H9 (cell line): ENCODE measurements around the gene CXorf66. TPM values are rescaled to one million over a fixed set of nuclear protein-coding genes. Genes with fewer than 3 reads are reported as not detected.

Source experiments
- DNase-seq: peaks from one replicate; pipeline ENCODE4 v3.0.0-alpha.2; 2017
- H2AFZ ChIP-seq: one replicate; pipeline ENCODE4 v1.6.1; 2013; ENCODE audit warnings: mild to moderate bottlenecking, low read length, control low read depth, moderate library complexity
- H2AK5ac ChIP-seq: 2 replicates; pipeline ENCODE4 v1.6.1; 2013; ENCODE audit warnings: low read length, control low read depth, mixed read lengths; ENCODE audit not compliant: insufficient read length
- H2BK120ac ChIP-seq: one replicate; pipeline ENCODE4 v1.6.1; 2013; ENCODE audit warnings: low read depth, mild to moderate bottlenecking, low read length, control low read depth, inconsistent platforms; ENCODE audit not compliant: poor library complexity, severe bottlenecking
- H2BK12ac ChIP-seq: 2 replicates; pipeline ENCODE4 v1.6.1; 2013; ENCODE audit warnings: low read length, control low read depth, mixed read lengths, low read depth; ENCODE audit not compliant: insufficient read length
- H2BK15ac ChIP-seq: 2 replicates; pipeline ENCODE4 v1.6.1; 2013; ENCODE audit warnings: low read depth, low read length, control low read depth
- H2BK20ac ChIP-seq: one replicate; pipeline ENCODE4 v1.6.1; 2013; ENCODE audit warnings: low read depth, mild to moderate bottlenecking, low read length, control low read depth, inconsistent platforms; ENCODE audit not compliant: poor library complexity, severe bottlenecking
- H2BK5ac ChIP-seq: 2 replicates; pipeline ENCODE4 v1.6.1; 2013; ENCODE audit warnings: low read length, control low read depth, mixed read lengths; ENCODE audit not compliant: insufficient read length
- H3K14ac ChIP-seq: 2 replicates; pipeline ENCODE4 v1.6.1; 2013; ENCODE audit warnings: low read length, control low read depth; ENCODE audit not compliant: insufficient read depth
- H3K18ac ChIP-seq: 2 replicates; pipeline ENCODE4 v1.6.1; 2013; ENCODE audit warnings: low read depth, mild to moderate bottlenecking, mixed read lengths, low read length, control low read depth; ENCODE audit not compliant: insufficient read length
- H3K23ac ChIP-seq: 2 replicates; pipeline ENCODE4 v1.6.1; 2013; ENCODE audit warnings: low read length, control low read depth, mixed read lengths, low read depth; ENCODE audit not compliant: insufficient read length
- H3K23me2 ChIP-seq: 2 replicates; pipeline ENCODE4 v1.6.1; 2013; ENCODE audit warnings: low read depth, mild to moderate bottlenecking, mixed read lengths, low read length, control low read depth; ENCODE audit not compliant: insufficient read length, poor library complexity, severe bottlenecking
- H3K27ac ChIP-seq: 2 replicates; pipeline ENCODE4 v1.5.1; 2013; ENCODE audit warnings: low read length, control low read depth, mixed read lengths, low read depth; ENCODE audit not compliant: insufficient read length
- H3K27me3 ChIP-seq: 2 replicates; pipeline ENCODE4 v1.6.1; 2013; ENCODE audit warnings: low read length, control low read depth, inconsistent platforms; ENCODE audit not compliant: insufficient read depth
- H3K4ac ChIP-seq: 2 replicates; pipeline ENCODE4 v1.6.1; 2013; ENCODE audit warnings: low read depth, mild to moderate bottlenecking, control low read depth, inconsistent platforms, low read length, moderate library complexity
- H3K4me1 ChIP-seq: 2 replicates; pipeline ENCODE4 v1.6.1; 2013; ENCODE audit warnings: low read length, control low read depth, inconsistent platforms; ENCODE audit not compliant: insufficient read depth
- H3K4me2 ChIP-seq: 2 replicates; pipeline ENCODE4 v1.6.1; 2013; ENCODE audit warnings: low read length, control low read depth, mixed read lengths; ENCODE audit not compliant: insufficient read length, insufficient read depth
- H3K56ac ChIP-seq: 2 replicates; pipeline ENCODE4 v1.6.1; 2013; ENCODE audit warnings: low read depth, mild to moderate bottlenecking, mixed read lengths, low read length, control low read depth; ENCODE audit not compliant: insufficient read length
- H3K79me1 ChIP-seq: 2 replicates; pipeline ENCODE4 v1.6.1; 2013; ENCODE audit warnings: low read depth, mild to moderate bottlenecking, moderate library complexity, low read length, control low read depth, inconsistent platforms; ENCODE audit not compliant: insufficient read depth, poor library complexity, severe bottlenecking
- H3K79me2 ChIP-seq: 2 replicates; pipeline ENCODE4 v1.6.1; 2013; ENCODE audit warnings: low read length, control low read depth, inconsistent platforms; ENCODE audit not compliant: insufficient read depth
- H3K9ac ChIP-seq: 2 replicates; pipeline ENCODE4 v1.6.1; 2013; ENCODE audit warnings: low read length, control low read depth, mixed read lengths; ENCODE audit not compliant: insufficient read length; ENCODE audit errors: extremely low read depth
- H3K9me3 ChIP-seq: one replicate; pipeline ENCODE4 v1.6.1; 2013; ENCODE audit warnings: low read depth, low read length, inconsistent platforms; ENCODE audit not compliant: control insufficient read depth
- H3T11ph ChIP-seq: one replicate; pipeline ENCODE4 v1.6.1; 2013; ENCODE audit warnings: mild to moderate bottlenecking, low read length, control low read depth, inconsistent platforms
- H4K20me1 ChIP-seq: one replicate; pipeline ENCODE4 v1.6.1; 2013; ENCODE audit not compliant: control insufficient read depth, insufficient read length, insufficient read depth
- H4K5ac ChIP-seq: 2 replicates; pipeline ENCODE4 v1.6.1; 2013; ENCODE audit warnings: low read depth, mild to moderate bottlenecking, mixed read lengths, low read length, control low read depth; ENCODE audit not compliant: insufficient read length
- H4K8ac ChIP-seq: replicated peaks from 2 replicates; pipeline ENCODE4 v1.6.1; 2013; ENCODE audit warnings: low read length, control low read depth, mixed read lengths, low read depth; ENCODE audit not compliant: insufficient read length
- H4K91ac ChIP-seq: 2 replicates; pipeline ENCODE4 v1.6.1; 2013; ENCODE audit warnings: low read depth, mild to moderate bottlenecking, moderate library complexity, mixed read lengths, low read length, control low read depth; ENCODE audit not compliant: insufficient read length
- H3K27ac Mint-ChIP-seq, 3 experiments: 2 replicates in 2 of 3; 3 replicates in 1 of 3; pipeline ENCODE4 v1.8.0; 2020 to 2021; ENCODE audit warnings: mixed read lengths in 3 of 3, mild to moderate bottlenecking in 1 of 3, moderate library complexity in 1 of 3
- H3K27me3 Mint-ChIP-seq: 2 replicates; pipeline ENCODE4 v1.8.0; 2021; ENCODE audit warnings: low read depth, mild to moderate bottlenecking, moderate library complexity, mixed read lengths
- H3K36me3 Mint-ChIP-seq, 3 experiments: 2 replicates in 2 of 3; 3 replicates in 1 of 3; pipeline ENCODE4 v1.8.0; 2020 to 2021; ENCODE audit warnings: low read depth in 3 of 3, mixed read lengths in 3 of 3; ENCODE audit not compliant: insufficient read depth in 1 of 3
- H3K4me1 Mint-ChIP-seq, 2 experiments: 2 replicates each; pipeline ENCODE4 v1.8.0; 2020; ENCODE audit warnings: mixed read lengths in 2 of 2
- H3K4me3 Mint-ChIP-seq, 2 experiments: 2 replicates in 1 of 2; 3 replicates in 1 of 2; pipeline ENCODE4 v1.8.0; 2020 to 2021; ENCODE audit warnings: mild to moderate bottlenecking in 2 of 2, mixed read lengths in 2 of 2, moderate library complexity in 1 of 2
- H3K9me3 Mint-ChIP-seq, 2 experiments: 2 replicates in 1 of 2; 3 replicates in 1 of 2; pipeline ENCODE4 v1.8.0; 2020; ENCODE audit warnings: mild to moderate bottlenecking in 2 of 2, mixed read lengths in 2 of 2, moderate library complexity in 1 of 2
- CTCF ChIP-seq: fragments of 200-600 bp; sonication (generic); conservative IDR thresholded peaks from 3 replicates; pipeline ENCODE4 v1.8.0; 2021; ENCODE audit warnings: antibody characterized with exemption, mild to moderate bottlenecking
- WGBS: extraction: QIAGEN DNeasy Blood & Tissue Kit; methylation state at CpG from one replicate; pipeline ENCODE4 v1.1.7; 2013; ENCODE audit warnings: missing lambda C conversion rate, low lambda C conversion rate, mixed read lengths; ENCODE audit not compliant: insufficient read length; ENCODE audit errors: extremely low coverage; 5-methylcytosine and 5-hydroxymethylcytosine counted together
- microRNA-seq: library from miRNA; unstranded; fragments of <30 nt; microRNA quantifications from one replicate; pipeline ENCODE4, GENCODE V29; 2020; ENCODE audit warnings: borderline microRNAs expressed
- total RNA-seq: library from RNA; stranded (reverse); gene quantifications from 2 replicates; pipeline ENCODE4 v1.2.1, GENCODE V29; 2021

Gene CXorf66
- total RNA-seq, 1 experiment from 2014 or later: not detected

DNA sequence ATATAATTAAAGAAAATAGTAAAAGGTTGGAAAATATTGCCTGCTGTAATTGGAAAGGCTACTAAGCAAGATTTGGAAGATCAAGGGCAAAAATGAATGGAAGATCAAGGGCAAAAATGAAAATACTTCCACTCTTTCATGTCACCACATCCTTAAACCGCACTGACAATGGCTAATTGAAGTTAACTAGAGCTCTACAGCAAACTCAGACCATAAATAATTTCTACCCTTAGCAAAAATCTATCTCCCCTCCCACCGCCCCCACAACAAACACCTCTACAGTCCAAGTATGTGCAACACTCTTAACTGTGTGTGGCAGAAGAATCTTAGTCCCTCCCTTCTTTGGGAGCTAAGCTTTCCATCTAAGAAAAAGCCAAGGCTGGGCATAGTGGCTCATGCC, 59.6 kb downstream of the CXorf66 start:
- no peak overlapping the region for H2BK5ac ChIP-seq
- no peaks in the 10 kb centered on the region for H3K23me2 ChIP-seq
- no peak overlapping the region for H2AK5ac ChIP-seq
- no peaks in the 10 kb centered on the region for H3K79me1 ChIP-seq
- no peak overlapping the region for H4K91ac ChIP-seq
- no CpG with 5 or more reads among the region's 2 CpGs for WGBS
- no peak overlapping the region for H3K9ac ChIP-seq
- no peak overlapping the region for H4K8ac ChIP-seq
- no peak overlapping the region for H2BK12ac ChIP-seq
- H3K4me2 ChIP-seq: no peak overlapping the region
- no peaks in the 10 kb centered on the region for H3K9me3 ChIP-seq
- Mint-ChIP-seq H3K9me3 (peaks cover 0 to 36% of the 10 kb centered on the region in 2 experiments; a peak in 2 of 5 replicates), H3K4me3 (no peak overlapping the region), H3K36me3 (no peaks in the 10 kb centered on the region; a peak in 2 of 7 replicates), H3K4me1 (peaks cover 10 to 14% of the 10 kb centered on the region in 2 experiments), H3K27ac (peak overlapping the region in 1 of 3 experiments; percentile 32; a peak in 1 of 7 replicates), H3K27me3 (no peaks in the 10 kb centered on the region)
- no peak overlapping the region for H3K14ac ChIP-seq
- H2BK120ac ChIP-seq: no peak overlapping the region
- no peak for TF ChIP-seq CTCF
- H2AFZ ChIP-seq: no peak overlapping the region
- no peak overlapping the region for H2BK15ac ChIP-seq
- H3K18ac ChIP-seq: no peak overlapping the region
- H3K27ac ChIP-seq: no peak overlapping the region
- no peak overlapping the region for H3K56ac ChIP-seq
- H3K79me2 ChIP-seq: peaks cover 7% of the 10 kb centered on the region; the same call in 1 of the 2 replicates
- no peak overlapping the region for H4K5ac ChIP-seq
- no peak overlapping the region for H3T11ph ChIP-seq
- no peak overlapping the region for H3K4ac ChIP-seq
- H3K4me1 ChIP-seq: peaks cover 6% of the 10 kb centered on the region; the same call in 1 of the 2 replicates
- H4K20me1 ChIP-seq: no peaks in the 10 kb centered on the region
- no peak overlapping the region for H3K23ac ChIP-seq
- no peak for DNase-seq
- no peaks in the 10 kb centered on the region for H3K27me3 ChIP-seq
- H2BK20ac ChIP-seq: no peak overlapping the region

Small RNA genes within 50 kb of the gene (microRNA-seq; reads per million reads assigned to microRNA genes)
- gene MIR505: 32.5 reads per million, percentile 62 among the genes with 10 or more reads in this experiment

Other genes starting within 250 kb of the CXorf66 start
- gene ATP11C, start 32.5 kb downstream of the CXorf66 start, total RNA-seq: 26.4 and 28.4 TPM in 2 replicates